ENCODE results near the gene VAPA.

GRCh38 chr18:9930299-9930884 lies 16.6 kb downstream of the VAPA start:
- TF ChIP-seq, protein P1, sequence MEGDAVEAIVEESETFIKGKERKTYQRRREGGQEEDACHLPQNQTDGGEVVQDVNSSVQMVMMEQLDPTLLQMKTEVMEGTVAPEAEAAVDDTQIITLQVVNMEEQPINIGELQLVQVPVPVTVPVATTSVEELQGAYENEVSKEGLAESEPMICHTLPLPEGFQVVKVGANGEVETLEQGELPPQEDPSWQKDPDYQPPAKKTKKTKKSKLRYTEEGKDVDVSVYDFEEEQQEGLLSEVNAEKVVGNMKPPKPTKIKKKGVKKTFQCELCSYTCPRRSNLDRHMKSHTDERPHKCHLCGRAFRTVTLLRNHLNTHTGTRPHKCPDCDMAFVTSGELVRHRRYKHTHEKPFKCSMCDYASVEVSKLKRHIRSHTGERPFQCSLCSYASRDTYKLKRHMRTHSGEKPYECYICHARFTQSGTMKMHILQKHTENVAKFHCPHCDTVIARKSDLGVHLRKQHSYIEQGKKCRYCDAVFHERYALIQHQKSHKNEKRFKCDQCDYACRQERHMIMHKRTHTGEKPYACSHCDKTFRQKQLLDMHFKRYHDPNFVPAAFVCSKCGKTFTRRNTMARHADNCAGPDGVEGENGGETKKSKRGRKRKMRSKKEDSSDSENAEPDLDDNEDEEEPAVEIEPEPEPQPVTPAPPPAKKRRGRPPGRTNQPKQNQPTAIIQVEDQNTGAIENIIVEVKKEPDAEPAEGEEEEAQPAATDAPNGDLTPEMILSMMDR (IDR thresholded peaks at IDR 0.05), result no peak
- no peak for TF ChIP-seq POLR2A (IDR thresholded peaks at IDR 0.05)

Measured in right lobe of liver (tissue), 4 donors.